K562 treated with DMSO at 1 percent for 4 hours (cell line): Measurements from ENCODE around the gene LGALS1. TPM values are rescaled to one million over a fixed set of nuclear protein-coding genes. Genes with fewer than 3 reads are reported as not detected.

ENCODE experiments used
- total RNA-seq: library from RNA; unstranded; fragments of 300-600 nt; gene quantifications from 2 replicates; pipeline ENCODE4 v1.2.3, GENCODE V29; 2022; ENCODE audit not compliant: insufficient read depth

Gene LGALS1
- total RNA-seq = 1,252 and 1,444 TPM in 2 replicates

GRCh38 chr22:37674951-37675929 is at the start of gene LGALS1:
Gene LGALS1, plus strand, starts transcription at chr22:37675636. Its CDS starts 67 bp downstream, at chr22:37675703.

GRCh38 chr22:37639070-37639760 is 36.2 kb upstream of the LGALS1 start, which contains the start of gene SH3BP1:
Gene SH3BP1, plus strand, starts transcription at chr22:37639669. Its CDS starts 119 bp downstream, at chr22:37639788.

GRCh38 chr22:37658133-37659065 is 17.0 kb upstream of the LGALS1 start, which contains the start of gene PDXP:
Gene PDXP, plus strand, starts transcription at chr22:37658723. Its CDS starts 60 bp downstream, at chr22:37658783.

GRCh38 chr22:37686002-37686982 is 10.9 kb downstream of the LGALS1 start, which contains the start of gene NOL12:
Gene NOL12, plus strand, starts transcription at chr22:37686343. Its CDS starts 50 bp downstream, at chr22:37686393.

GRCh38 chr22:37696657-37697537 is 21.5 kb downstream of the LGALS1 start, which contains the start of gene TRIOBP:
Gene TRIOBP, plus strand, starts transcription at chr22:37697048. Its CDS starts 4,318 bp downstream, at chr22:37701366.

Other genes with a start within 250 kb of the LGALS1 start
- not detected in 2 replicates for gene ELFN2, start 248.2 kb upstream of the LGALS1 start, total RNA-seq
- not detected in 2 replicates for gene MFNG, start 189.3 kb upstream of the LGALS1 start, total RNA-seq
- 2.2 and 2.7 TPM in 2 replicates for gene CARD10, start 156.2 kb upstream of the LGALS1 start, total RNA-seq
- gene CDC42EP1, start 115.2 kb upstream of the LGALS1 start, total RNA-seq = 29.2 and 35.2 TPM in 2 replicates
- not detected in 2 replicates for gene LGALS2, start 95.5 kb upstream of the LGALS1 start, total RNA-seq
- 31.6 and 41.7 TPM in 2 replicates for gene GGA1, start 66.8 kb upstream of the LGALS1 start, total RNA-seq
- 21.7 and 23.1 TPM in 2 replicates for gene SH3BP1, start 36.0 kb upstream of the LGALS1 start, total RNA-seq
- 56.4 and 62.4 TPM in 2 replicates for gene PDXP, start 16.9 kb upstream of the LGALS1 start, total RNA-seq
- 6.8 and 8.9 TPM in 2 replicates for gene NOL12, start 10.7 kb downstream of the LGALS1 start, total RNA-seq
- 11.4 and 13.4 TPM in 2 replicates for gene TRIOBP, start 21.4 kb downstream of the LGALS1 start, total RNA-seq
- 90.4 and 102 TPM in 2 replicates for gene GCAT, start 132.3 kb downstream of the LGALS1 start, total RNA-seq
- 0.88 and 1.4 TPM in 2 replicates for gene GALR3, start 147.7 kb downstream of the LGALS1 start, total RNA-seq
- gene ANKRD54, start 168.7 kb downstream of the LGALS1 start, total RNA-seq = 58.7 and 75.7 TPM in 2 replicates
- gene EIF3L, start 173.8 kb downstream of the LGALS1 start, total RNA-seq = 646 and 720 TPM in 2 replicates
- 27.1 and 30.8 TPM in 2 replicates for gene MICALL1, start 230.7 kb downstream of the LGALS1 start, total RNA-seq